Astrocyte (in vitro differentiated cells and primary cell): Measurements from ENCODE around the gene FUT9. TPM values are rescaled to one million over a fixed set of nuclear protein-coding genes. Genes with fewer than 3 reads are reported as not detected.

Experiments
- DNase-seq: peaks from one replicate; pipeline ENCODE4 v3.0.0-alpha.2; 2010; ENCODE audit warnings: low read depth
- FAIRE-seq: peaks from 2 replicates; lab custom pipeline; 2011; peaks lifted over from hg19 to GRCh38; lab: Jason Lieb, UNC
- H2AFZ ChIP-seq: 2 replicates; pipeline ENCODE4 v1.6.0; 2012; ENCODE audit warnings: low read depth, low read length, inconsistent platforms
- H3K27ac ChIP-seq: 2 replicates; pipeline ENCODE4 v1.5.1; 2011; ENCODE audit warnings: low read depth, low read length, inconsistent platforms
- H3K27me3 ChIP-seq: 2 replicates; pipeline ENCODE4 v1.6.0; 2011; ENCODE audit warnings: low read length, inconsistent platforms; ENCODE audit not compliant: insufficient read depth
- H3K36me3 ChIP-seq: 2 replicates; pipeline ENCODE4 v1.5.1; 2011; ENCODE audit warnings: low read length, inconsistent platforms; ENCODE audit not compliant: insufficient read depth
- H3K4me1 ChIP-seq: 2 replicates; pipeline ENCODE4 v1.5.1; 2011; ENCODE audit warnings: low read length, inconsistent platforms; ENCODE audit not compliant: insufficient read depth
- H3K4me2 ChIP-seq: 2 replicates; pipeline ENCODE4 v1.6.0; 2012; ENCODE audit warnings: low read length, inconsistent platforms
- H3K4me3 ChIP-seq: 2 replicates; pipeline ENCODE4 v1.5.1; 2011; ENCODE audit warnings: low read depth, mild to moderate bottlenecking, low read length, inconsistent platforms; ENCODE audit not compliant: insufficient read depth
- H3K79me2 ChIP-seq: 2 replicates; pipeline ENCODE4 v1.6.0; 2012; ENCODE audit warnings: mild to moderate bottlenecking, low read length, inconsistent platforms; ENCODE audit not compliant: insufficient read depth
- H3K9ac ChIP-seq: 2 replicates; pipeline ENCODE4 v1.6.0; 2012; ENCODE audit warnings: mild to moderate bottlenecking, low read length, inconsistent platforms
- H3K9me3 ChIP-seq: 2 replicates; pipeline ENCODE4 v1.5.1; 2012; ENCODE audit warnings: low read depth, mild to moderate bottlenecking, low read length, inconsistent platforms; ENCODE audit not compliant: insufficient read depth
- H4K20me1 ChIP-seq: 2 replicates; pipeline ENCODE4 v1.6.0; 2012; ENCODE audit warnings: low read length, inconsistent platforms; ENCODE audit not compliant: insufficient read depth
- H3K27ac Mint-ChIP-seq: one replicate; pipeline ENCODE4 v1.8.0; 2021; ENCODE audit warnings: mild to moderate bottlenecking, mixed read lengths; ENCODE audit not compliant: unreplicated experiment
- H3K27me3 Mint-ChIP-seq: one replicate; pipeline ENCODE4 v1.8.0; 2021; ENCODE audit warnings: low read depth, mixed read lengths; ENCODE audit not compliant: unreplicated experiment
- H3K36me3 Mint-ChIP-seq: one replicate; pipeline ENCODE4 v1.8.0; 2021; ENCODE audit warnings: low read depth, mixed read lengths; ENCODE audit not compliant: unreplicated experiment
- H3K4me1 Mint-ChIP-seq: one replicate; pipeline ENCODE4 v1.8.0; 2021; ENCODE audit warnings: low read depth, mixed read lengths; ENCODE audit not compliant: unreplicated experiment
- H3K4me3 Mint-ChIP-seq: one replicate; pipeline ENCODE4 v1.8.0; 2021; ENCODE audit warnings: mild to moderate bottlenecking, moderate library complexity, mixed read lengths; ENCODE audit not compliant: unreplicated experiment
- H3K9me3 Mint-ChIP-seq: one replicate; pipeline ENCODE4 v1.8.0; 2021; ENCODE audit warnings: mild to moderate bottlenecking, mixed read lengths; ENCODE audit not compliant: unreplicated experiment
- CTCF ChIP-seq: IDR thresholded peaks from 2 replicates; pipeline ENCODE4 v1.5.1; 2011; ENCODE audit warnings: low read depth, mild to moderate bottlenecking, inconsistent platforms, low read length, moderate library complexity; ENCODE audit not compliant: insufficient read depth
- EZH2 ChIP-seq: IDR thresholded peaks from 2 replicates; pipeline ENCODE4 v1.6.1; 2012; ENCODE audit warnings: mild to moderate bottlenecking, low read length, inconsistent platforms; ENCODE audit not compliant: insufficient read depth
- total RNA-seq: library from RNA; stranded (reverse); gene quantifications from 2 replicates; pipeline ENCODE4 v1.2.1, GENCODE V29; 2021

The FUT9 gene
- total RNA-seq, 1 donor from 2014 or later, result 0.20 TPM

GRCh38 chr6:96234444-96234843, 218.7 kb downstream of the FUT9 start:
- DNase-seq (peak; percentile 65), FAIRE-seq (no peak)
- TF ChIP-seq EZH2 (no peak), CTCF (no peak)
- H3K4me1 Mint-ChIP-seq, result peaks cover 29% of the 10 kb centered on the region
- Histone ChIP-seq H3K27me3 (no peaks in the 10 kb centered on the region), H3K79me2 (no peaks in the 10 kb centered on the region), H3K4me3 (no peak overlapping the region), H3K27ac (peak overlapping the region; percentile 7), H3K9me3 (no peaks in the 10 kb centered on the region), H2AFZ (no peak overlapping the region), H4K20me1 (no peaks in the 10 kb centered on the region), H3K4me1 (peaks cover 26% of the 10 kb centered on the region), H3K4me2 (no peak overlapping the region), H3K9ac (no peak overlapping the region), H3K36me3 (no peaks in the 10 kb centered on the region)
- no peak overlapping the region for H3K27ac Mint-ChIP-seq
- no peaks in the 10 kb centered on the region for H3K27me3 Mint-ChIP-seq
- H3K36me3 Mint-ChIP-seq, result no peaks in the 10 kb centered on the region
- H3K4me3 Mint-ChIP-seq, result no peak overlapping the region
- no peaks in the 10 kb centered on the region for H3K9me3 Mint-ChIP-seq

DNA sequence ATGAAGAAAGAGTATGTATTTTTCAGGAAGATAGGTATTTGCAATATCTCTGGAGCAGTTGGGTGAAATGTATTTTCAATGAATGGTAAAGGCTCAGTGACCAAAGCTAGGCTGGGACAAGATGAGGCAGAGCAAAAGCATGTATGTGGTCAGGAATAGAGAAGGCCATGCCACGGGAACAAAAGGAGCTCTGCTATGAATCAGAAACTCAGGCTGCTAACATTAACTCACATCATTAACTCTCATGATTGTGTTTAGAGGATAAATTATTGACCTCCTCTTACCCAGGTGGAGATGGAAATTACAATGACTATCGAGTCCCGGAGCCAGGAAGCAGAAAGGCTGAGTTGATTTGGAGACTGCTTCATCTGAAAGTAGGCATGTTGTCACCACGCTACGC, 220.2 kb downstream of the FUT9 start:
- peaks cover 26% of the 10 kb centered on the region for H3K4me1 ChIP-seq
- H3K4me3 ChIP-seq, result peak overlapping the region; percentile 22
- Mint-ChIP-seq H3K27me3 (no peaks in the 10 kb centered on the region), H3K9me3 (no peaks in the 10 kb centered on the region), H3K4me3 (no peak overlapping the region), H3K4me1 (peaks cover 29% of the 10 kb centered on the region), H3K36me3 (no peaks in the 10 kb centered on the region), H3K27ac (peak overlapping the region; percentile 75)
- DNase-seq (peak; percentile 96), FAIRE-seq (no peak)
- H3K9me3 ChIP-seq, result no peaks in the 10 kb centered on the region
- no peaks in the 10 kb centered on the region for H3K79me2 ChIP-seq
- H2AFZ ChIP-seq, result peak overlapping the region; percentile 48
- TF ChIP-seq CTCF, result no peak
- TF ChIP-seq EZH2, result no peak
- no peaks in the 10 kb centered on the region for H3K27me3 ChIP-seq
- peak overlapping the region; percentile 75 for H3K9ac ChIP-seq
- no peaks in the 10 kb centered on the region for H3K36me3 ChIP-seq
- H3K4me2 ChIP-seq, result peak overlapping the region; percentile 80
- H3K27ac ChIP-seq, result peak overlapping the region; percentile 89
- no peaks in the 10 kb centered on the region for H4K20me1 ChIP-seq

GRCh38 chr6:96236471-96236870, 220.7 kb downstream of the FUT9 start:
- Histone ChIP-seq H3K9me3 (no peaks in the 10 kb centered on the region), H3K27ac (peak overlapping the region; percentile 89), H3K4me1 (peaks cover 26% of the 10 kb centered on the region), H3K36me3 (no peaks in the 10 kb centered on the region), H3K4me2 (peak overlapping the region; percentile 80), H2AFZ (no peak overlapping the region), H3K79me2 (no peaks in the 10 kb centered on the region), H3K4me3 (peak overlapping the region; percentile 22), H3K27me3 (no peaks in the 10 kb centered on the region), H3K9ac (peak overlapping the region; percentile 75), H4K20me1 (no peaks in the 10 kb centered on the region)
- H3K27ac Mint-ChIP-seq, result peak overlapping the region; percentile 75
- no peaks in the 10 kb centered on the region for H3K27me3 Mint-ChIP-seq
- no peak for FAIRE-seq
- DNase-seq, result peak; percentile 87
- TF ChIP-seq EZH2, result no peak
- no peak for TF ChIP-seq CTCF
- no peaks in the 10 kb centered on the region for H3K9me3 Mint-ChIP-seq
- peaks cover 29% of the 10 kb centered on the region for H3K4me1 Mint-ChIP-seq
- H3K36me3 Mint-ChIP-seq, result no peaks in the 10 kb centered on the region
- no peak overlapping the region for H3K4me3 Mint-ChIP-seq
